ENCODE results near the gene CD151.

CD151 gene

GRCh38 chr11:797296-798092 lies 35.3 kb upstream of the CD151 start:
- DNase-seq, result peak; percentile 77

GRCh38 chr11:798093-798713 lies 34.5 kb upstream of the CD151 start, which contains the start of gene SLC25A22:
Gene SLC25A22, minus strand, starts transcription at chr11:798281. Its CDS starts 3,275 bp downstream, at chr11:795006.
- DNase-seq, result peak; percentile 77

- no peak for DNase-seq
Measured at GRCh38 chr11:799641-800316, 33.0 kb upstream of the CD151 start.

GRCh38 chr11:800473-800872 lies 32.3 kb upstream of the CD151 start:
- DNase-seq, result no peak

GRCh38 chr11:801097-801780 lies 31.5 kb upstream of the CD151 start:
- no peak for DNase-seq

- no peak for DNase-seq
Measured at GRCh38 chr11:802018-802617, 30.6 kb upstream of the CD151 start.

- no peak for DNase-seq
Measured at GRCh38 chr11:802693-803466, 29.9 kb upstream of the CD151 start.

GRCh38 chr11:803467-803742 lies 29.3 kb upstream of the CD151 start:
- no peak for DNase-seq

- no peak for DNase-seq
Measured at GRCh38 chr11:803770-804598, 28.8 kb upstream of the CD151 start.

GRCh38 chr11:804599-804964 lies 28.2 kb upstream of the CD151 start:
- no peak for DNase-seq

GRCh38 chr11:808427-809286 lies 24.1 kb upstream of the CD151 start:
- DNase-seq, result peak; percentile 78

GRCh38 chr11:809287-810039 lies 23.3 kb upstream of the CD151 start, which contains the start of gene RPLP2:
Gene RPLP2, plus strand, starts transcription at chr11:809967. Its CDS starts 268 bp downstream, at chr11:810235.
- DNase-seq, result peak; percentile 98

GRCh38 chr11:810040-810567 lies 22.6 kb upstream of the CD151 start:
- no peak for DNase-seq

GRCh38 chr11:811446-812245 lies 21.1 kb upstream of the CD151 start:
- DNase-seq, result no peak

- DNase-seq, result no peak
Measured at GRCh38 chr11:812390-812789, 20.4 kb upstream of the CD151 start.

- no peak for DNase-seq
Measured at GRCh38 chr11:813072-813455, 19.7 kb upstream of the CD151 start.

- DNase-seq, result no peak
Measured at GRCh38 chr11:813456-814096, 19.2 kb upstream of the CD151 start.
